Fibroblast of mammary gland (primary cell): ENCODE measurements around the gene FBXO33.

Experiments used
- DNase-seq: peaks from one replicate; pipeline ENCODE4 v3.0.0-alpha.2; 2010; ENCODE audit warnings: low read depth
- H3K4me3 ChIP-seq: 2 replicates; pipeline ENCODE4 v1.5.1; 2011; ENCODE audit warnings: low read depth, mild to moderate bottlenecking, low read length, moderate library complexity; ENCODE audit not compliant: control insufficient read depth
- CTCF ChIP-seq: conservative IDR thresholded peaks from 2 replicates; pipeline ENCODE4 v1.5.1; 2011; ENCODE audit warnings: low read depth, low read length, inconsistent platforms; ENCODE audit not compliant: control insufficient read depth, insufficient read depth

Gene FBXO33

GRCh38 chr14:39441805-39442204, 9.6 kb upstream of the FBXO33 start:
- no peak overlapping the region for H3K4me3 ChIP-seq
- no peak for TF ChIP-seq CTCF
- DNase-seq = no peak

- no peak for DNase-seq
These were observed 8.7 kb upstream of the FBXO33 start for GRCh38 chr14:39440975-39441374.

GRCh38 chr14:39435241-39435640, 3.0 kb upstream of the FBXO33 start:
- no peak for TF ChIP-seq CTCF
- H3K4me3 ChIP-seq = no peak overlapping the region
- DNase-seq = no peak

More at GRCh38 chr14:39440975-39441374, 8.7 kb upstream of the FBXO33 start:
- TF ChIP-seq CTCF = no peak
- H3K4me3 ChIP-seq = no peak overlapping the region

GRCh38 chr14:39434401-39434800, 2.2 kb upstream of the FBXO33 start:
- no peak overlapping the region for H3K4me3 ChIP-seq
- no peak for TF ChIP-seq CTCF
- DNase-seq = no peak

- no peak for DNase-seq
- no peak for TF ChIP-seq CTCF
- peak overlapping the region; percentile 85 for H3K4me3 ChIP-seq
These were observed 1.2 kb upstream of the FBXO33 start for GRCh38 chr14:39433452-39433813.

GRCh38 chr14:39432619-39433451, 602 bp upstream of the FBXO33 start:
- DNase-seq = peak; percentile 64
- H3K4me3 ChIP-seq = peak overlapping the region; percentile 85
- no peak for TF ChIP-seq CTCF
